ENCODE measurements around the gene PACSIN1. TPM values are rescaled to one million over a fixed set of nuclear protein-coding genes. Genes with fewer than 3 reads are reported as not detected.

PACSIN1 gene
- total RNA-seq, 4 donors from 2014 or later: 0.28 TPM; not detected in 3

- no peaks in the 10 kb centered on the region for H3K4me1 ChIP-seq
- no peak overlapping the region for H3K27ac ChIP-seq
- no peak for DNase-seq
- no peaks in the 10 kb centered on the region for H3K36me3 ChIP-seq
- TF ChIP-seq POLR2A (IDR thresholded peaks at IDR 0.05) (no peak), CTCF (IDR thresholded peaks at IDR 0.05) (no peak)
- intact Hi-C loops (cut with DNase I; ENCODE audit: low total_unique reads): no loop called here
- H3K4me3 ChIP-seq: no peak overlapping the region
- H3K9me3 ChIP-seq: no peaks in the 10 kb centered on the region
- H3K27me3 ChIP-seq: no peaks in the 10 kb centered on the region
Measured at GRCh38 chr6:34570066-34570833, 104.4 kb downstream of the PACSIN1 start.

GRCh38 chr6:34571388-34571787 lies 105.5 kb downstream of the PACSIN1 start:
- H3K27me3 ChIP-seq: no peaks in the 10 kb centered on the region
- H3K27ac ChIP-seq: no peak overlapping the region
- H3K4me1 ChIP-seq: no peaks in the 10 kb centered on the region
- no peaks in the 10 kb centered on the region for H3K9me3 ChIP-seq
- no peak overlapping the region for H3K4me3 ChIP-seq
- TF ChIP-seq CTCF (IDR thresholded peaks at IDR 0.05) (no peak), POLR2A (IDR thresholded peaks at IDR 0.05) (no peak)
- no peak for DNase-seq
- intact Hi-C loops (cut with DNase I; ENCODE audit: low total_unique reads): no loop called here
- no peaks in the 10 kb centered on the region for H3K36me3 ChIP-seq

GRCh38 chr6:34572021-34572420 lies 106.1 kb downstream of the PACSIN1 start:
- TF ChIP-seq CTCF (IDR thresholded peaks at IDR 0.05) (no peak), POLR2A (IDR thresholded peaks at IDR 0.05) (no peak)
- H3K4me3 ChIP-seq: no peak overlapping the region
- H3K27me3 ChIP-seq: no peaks in the 10 kb centered on the region
- DNase-seq: no peak
- H3K4me1 ChIP-seq: no peaks in the 10 kb centered on the region
- no peak overlapping the region for H3K27ac ChIP-seq
- no peaks in the 10 kb centered on the region for H3K9me3 ChIP-seq
- intact Hi-C loops (cut with DNase I; ENCODE audit: low total_unique reads): no loop called here
- H3K36me3 ChIP-seq: no peaks in the 10 kb centered on the region

- Histone ChIP-seq H3K4me1 (no peaks in the 10 kb centered on the region), H3K4me3 (no peak overlapping the region), H3K27me3 (no peaks in the 10 kb centered on the region), H3K9me3 (no peaks in the 10 kb centered on the region), H3K36me3 (no peaks in the 10 kb centered on the region), H3K27ac (no peak overlapping the region)
- intact Hi-C loops (cut with DNase I; ENCODE audit: low total_unique reads): no loop called here
- TF ChIP-seq POLR2A (IDR thresholded peaks at IDR 0.05) (no peak), CTCF (IDR thresholded peaks at IDR 0.05) (no peak)
- no peak for DNase-seq
Measured at GRCh38 chr6:34572585-34572984, 106.7 kb downstream of the PACSIN1 start.

GRCh38 chr6:34573567-34574183 lies 107.8 kb downstream of the PACSIN1 start:
- Histone ChIP-seq H3K4me1 (no peaks in the 10 kb centered on the region), H3K4me3 (no peak overlapping the region), H3K27me3 (no peaks in the 10 kb centered on the region), H3K27ac (no peak overlapping the region), H3K36me3 (no peaks in the 10 kb centered on the region), H3K9me3 (no peaks in the 10 kb centered on the region)
- DNase-seq: no peak
- intact Hi-C loops (cut with DNase I; ENCODE audit: low total_unique reads): no loop called here
- TF ChIP-seq POLR2A (IDR thresholded peaks at IDR 0.05): no peak
